Suppressor macrophage (primary cell): ENCODE results near the gene CDH15.
A peak's percentile ranks its signal among the peaks of the same experiment; 100 is the strongest.
"Not testable (repeated sequence)": the region's sequence is repeated elsewhere in the genome, so short reads cannot be mapped to it uniquely, and the experiment has no call there.

Experiments used
- DNase-seq, 4 experiments: peaks; one replicate each; pipeline ENCODE4 v3.0.0-alpha.2; 2020 to 2022

The CDH15 gene

GRCh38 chr16:89155851-89156739 lies 15.5 kb upstream of the CDH15 start:
- DNase-seq = peak in 1 of 4 experiments; percentile 17

GRCh38 chr16:89156740-89157645 lies 14.6 kb upstream of the CDH15 start:
- DNase-seq = no peak

GRCh38 chr16:89157778-89158177 lies 13.8 kb upstream of the CDH15 start:
- no peak for DNase-seq

GRCh38 chr16:89159066-89159849 lies 12.3 kb upstream of the CDH15 start:
- no peak for DNase-seq

- no peak for DNase-seq
Observed at GRCh38 chr16:89159850-89160354, 11.6 kb upstream of the CDH15 start.

GRCh38 chr16:89160977-89161701 lies 10.4 kb upstream of the CDH15 start:
- no peak for DNase-seq

GRCh38 chr16:89161763-89162713 lies 9.5 kb upstream of the CDH15 start:
- no peak for DNase-seq

- no peak for DNase-seq
Observed at GRCh38 chr16:89163297-89163696, 8.3 kb upstream of the CDH15 start.

GRCh38 chr16:89164436-89164835 lies 7.1 kb upstream of the CDH15 start:
- no peak for DNase-seq

- DNase-seq = no peak
Observed at GRCh38 chr16:89164847-89165680, 6.5 kb upstream of the CDH15 start.

GRCh38 chr16:89165681-89165979 lies 5.9 kb upstream of the CDH15 start:
- DNase-seq = not testable (repeated sequence)

- no peak for DNase-seq
Observed at GRCh38 chr16:89166696-89167424, 4.7 kb upstream of the CDH15 start.

GRCh38 chr16:89167425-89167941 lies 4.1 kb upstream of the CDH15 start:
- peak; percentile 89 to 95 (median 94) for DNase-seq

GRCh38 chr16:89168381-89169189 lies 3.0 kb upstream of the CDH15 start:
- no peak for DNase-seq

- no peak for DNase-seq
Observed at GRCh38 chr16:89169778-89170177, 1.8 kb upstream of the CDH15 start.

GRCh38 chr16:89170346-89171215 lies 967 bp upstream of the CDH15 start:
- DNase-seq = peak in 1 of 4 experiments; percentile 7

GRCh38 chr16:89172171-89172527 lies 601 bp downstream of the CDH15 start:
- no peak for DNase-seq
